GM23338 (cell line): ENCODE measurements around the gene FHIT.

ENCODE experiments used
- CREB1 ChIP-seq: fragments of 250-450 bp; sonication (Bioruptor Pico); IDR thresholded peaks from 2 replicates; pipeline ENCODE4 v1.5.0; 2020; ENCODE audit warnings: low read depth, mild to moderate bottlenecking, moderate library complexity
- ETS1 ChIP-seq: IDR thresholded peaks from 2 replicates; pipeline ENCODE4 v1.6.1; 2016; ENCODE audit warnings: antibody characterized with exemption
- EZH2 ChIP-seq: fragments of 200-600 bp; sonication (generic); IDR thresholded peaks from one replicate; pipeline ENCODE4 v1.8.0; 2017; ENCODE audit warnings: antibody characterized with exemption, mild to moderate bottlenecking, low read depth; ENCODE audit not compliant: unreplicated experiment
- EZH2phosphoT487 ChIP-seq: fragments of 200-600 bp; sonication (generic); IDR thresholded peaks from one replicate; pipeline ENCODE4 v1.8.1; 2018; ENCODE audit warnings: antibody characterized with exemption; ENCODE audit not compliant: unreplicated experiment
- JUNB ChIP-seq: IDR thresholded peaks from one replicate; pipeline ENCODE4 v1.6.1; 2016; ENCODE audit warnings: antibody characterized with exemption; ENCODE audit not compliant: unreplicated experiment
- POLR2AphosphoS5 ChIP-seq: IDR thresholded peaks from 2 replicates; pipeline ENCODE4 v1.6.1; 2016; ENCODE audit warnings: antibody characterized with exemption, low read depth
- REST ChIP-seq: IDR thresholded peaks from one replicate; pipeline ENCODE4 v1.6.1; 2018; ENCODE audit warnings: antibody characterized with exemption; ENCODE audit not compliant: unreplicated experiment
- ZNF114 ChIP-seq: fragments of 250-450 bp; sonication (Bioruptor Pico); IDR thresholded peaks from 2 replicates; pipeline ENCODE4 v1.5.0; 2020; ENCODE audit warnings: mild to moderate bottlenecking, moderate library complexity
- TF ChIP-seq, protein P1 (sequence below), 2 experiments: fragments of 200-600 bp in 1 of 2; sonication (generic) in 1 of 2; conservative IDR thresholded peaks; 2 replicates each; pipeline versions ENCODE4 v1.5.1 to v1.6.1; 2016 to 2017; ENCODE audit warnings: antibody characterized with exemption in 2 of 2, low read depth in 2 of 2, mild to moderate bottlenecking in 2 of 2, moderate library complexity in 1 of 2

- TF ChIP-seq, protein P1, sequence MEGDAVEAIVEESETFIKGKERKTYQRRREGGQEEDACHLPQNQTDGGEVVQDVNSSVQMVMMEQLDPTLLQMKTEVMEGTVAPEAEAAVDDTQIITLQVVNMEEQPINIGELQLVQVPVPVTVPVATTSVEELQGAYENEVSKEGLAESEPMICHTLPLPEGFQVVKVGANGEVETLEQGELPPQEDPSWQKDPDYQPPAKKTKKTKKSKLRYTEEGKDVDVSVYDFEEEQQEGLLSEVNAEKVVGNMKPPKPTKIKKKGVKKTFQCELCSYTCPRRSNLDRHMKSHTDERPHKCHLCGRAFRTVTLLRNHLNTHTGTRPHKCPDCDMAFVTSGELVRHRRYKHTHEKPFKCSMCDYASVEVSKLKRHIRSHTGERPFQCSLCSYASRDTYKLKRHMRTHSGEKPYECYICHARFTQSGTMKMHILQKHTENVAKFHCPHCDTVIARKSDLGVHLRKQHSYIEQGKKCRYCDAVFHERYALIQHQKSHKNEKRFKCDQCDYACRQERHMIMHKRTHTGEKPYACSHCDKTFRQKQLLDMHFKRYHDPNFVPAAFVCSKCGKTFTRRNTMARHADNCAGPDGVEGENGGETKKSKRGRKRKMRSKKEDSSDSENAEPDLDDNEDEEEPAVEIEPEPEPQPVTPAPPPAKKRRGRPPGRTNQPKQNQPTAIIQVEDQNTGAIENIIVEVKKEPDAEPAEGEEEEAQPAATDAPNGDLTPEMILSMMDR (conservative IDR thresholded peaks at IDR 0.05; ENCODE audit: low read depth in 2 of 2): no peak
- TF ChIP-seq REST: no peak
- TF ChIP-seq CREB1 (CRISPR knock-in tag): no peak
- TF ChIP-seq POLR2AphosphoS5: no peak
- TF ChIP-seq EZH2: no peak
- no peak for TF ChIP-seq EZH2phosphoT487
- TF ChIP-seq JUNB: no peak
- no peak for TF ChIP-seq ETS1
- no peak for TF ChIP-seq ZNF114 (CRISPR knock-in tag)
These were observed 885.9 kb downstream of the FHIT start for GRCh38 chr3:60365360-60365759.
